NCI-H1105 (cell line): Measurements from ENCODE around the gene ELOB.

Experiments
- DNase-seq: peaks from one replicate; lab custom pipeline; 2025; lab: John Stamatoyannopoulos, UW

ELOB gene

GRCh38 chr16:2767140-2767731 is 9.8 kb downstream of the ELOB start:
- no peak for DNase-seq

- DNase-seq, result no peak
Observed at GRCh38 chr16:2766430-2767139, 10.5 kb downstream of the ELOB start.

GRCh38 chr16:2765462-2766404 is 11.3 kb downstream of the ELOB start:
- DNase-seq, result no peak

GRCh38 chr16:2764718-2765117 is 12.4 kb downstream of the ELOB start:
- DNase-seq, result no peak

- DNase-seq, result no peak
Observed at GRCh38 chr16:2763173-2763572, 13.9 kb downstream of the ELOB start.

- DNase-seq, result no peak
Observed at GRCh38 chr16:2762711-2763110, 14.4 kb downstream of the ELOB start.

GRCh38 chr16:2761886-2762583 is 15.0 kb downstream of the ELOB start:
- no peak for DNase-seq

- DNase-seq, result no peak
Observed at GRCh38 chr16:2761472-2761871, 15.6 kb downstream of the ELOB start.

- DNase-seq, result no peak
Observed at GRCh38 chr16:2757344-2757743, 19.7 kb downstream of the ELOB start.

- no peak for DNase-seq
Observed at GRCh38 chr16:2756288-2757015, 20.6 kb downstream of the ELOB start.

- DNase-seq, result no peak
Observed at GRCh38 chr16:2755158-2755557, 21.9 kb downstream of the ELOB start.

GRCh38 chr16:2753733-2754020 is 23.4 kb downstream of the ELOB start:
- no peak for DNase-seq

GRCh38 chr16:2752850-2753732 is 24.0 kb downstream of the ELOB start:
- peak; percentile 53 for DNase-seq

GRCh38 chr16:2752035-2752849 is 24.8 kb downstream of the ELOB start, which contains the start of gene SRRM2:
TSS of gene SRRM2 (plus strand) at chr16:2752638. CDS start at chr16:2756365, 3,727 bp downstream.
- peak; percentile 72 for DNase-seq

GRCh38 chr16:2751577-2752034 is 25.5 kb downstream of the ELOB start:
- DNase-seq, result no peak

- DNase-seq, result no peak
Observed at GRCh38 chr16:2749936-2750335, 27.1 kb downstream of the ELOB start.

- DNase-seq, result no peak
Observed at GRCh38 chr16:2749476-2749875, 27.6 kb downstream of the ELOB start.

GRCh38 chr16:2748757-2749455 is 28.2 kb downstream of the ELOB start:
- DNase-seq, result no peak

- no peak for DNase-seq
Observed at GRCh38 chr16:2745961-2746360, 31.1 kb downstream of the ELOB start.
